Ovary (tissue), 9 donors: ENCODE results near the gene SLBP. TPM values are rescaled to one million over a fixed set of nuclear protein-coding genes. Genes with fewer than 3 reads are reported as not detected.

Experiments used
- DNase-seq, 5 donors: peaks; one replicate each; pipeline ENCODE4 v3.0.0-alpha.2; 2019 to 2020
- H3K27ac ChIP-seq, 2 donors: fragments of 200-600 bp; one replicate each; pipeline versions ENCODE4 v1.5.1 to v1.8.0; 2019 to 2022
- H3K27me3 ChIP-seq: fragments of 200-600 bp; one replicate; pipeline ENCODE4 v1.8.0; 2022
- H3K36me3 ChIP-seq: fragments of 200-600 bp; sonication (generic); one replicate; pipeline ENCODE4 v1.5.1; 2019
- H3K4me1 ChIP-seq: one replicate; pipeline ENCODE4 v1.8.1; 2013; ENCODE audit warnings: mild to moderate bottlenecking, moderate library complexity; ENCODE audit not compliant: insufficient read depth
- H3K4me3 ChIP-seq: fragments of 200-600 bp; sonication (generic); one replicate; pipeline ENCODE4 v1.5.1; 2017
- H3K9me3 ChIP-seq, 2 donors: fragments of 200-600 bp in 1 of 2; sonication (generic) in 1 of 2; one replicate each; pipeline versions ENCODE4 v1.5.1 to v1.8.1; 2013 to 2019; ENCODE audit warnings: mild to moderate bottlenecking in 1 of 2, moderate library complexity in 1 of 2
- CTCF ChIP-seq, 3 donors: fragments of 450-650 bp in 2 of 3; fragments of 200-600 bp in 1 of 3; IDR thresholded peaks; one replicate each; pipeline versions ENCODE4 v1.5.1 to v1.8.0; 2016 to 2022; ENCODE audit warnings: antibody characterized with exemption in 3 of 3, mild to moderate bottlenecking in 1 of 3
- EP300 ChIP-seq: sonication (generic); formaldehyde crosslinking; IDR thresholded peaks from one replicate; pipeline ENCODE4 v1.6.1; 2017; ENCODE audit warnings: antibody characterized with exemption
- POLR2A ChIP-seq: fragments of 450-650 bp; IDR thresholded peaks from one replicate; pipeline ENCODE4 v1.6.1; 2017; ENCODE audit warnings: antibody characterized with exemption, mild to moderate bottlenecking, moderate library complexity
- WGBS, 3 donors: extraction: QIAGEN DNeasy Blood & Tissue Kit in 1 of 3; methylation state at CpG; one replicate each; pipeline versions ENCODE4 v1.1.5 to v1.1.7; 2013 to 2017; 5-methylcytosine and 5-hydroxymethylcytosine counted together
- intact Hi-C, 4 donors: fragments of 100-400 bp; cut with DNase I; formaldehyde crosslinking; loops; one replicate each; pipeline versions ENCODE4 v1.11.0 to v1.15.1; 2022 to 2023
- polyA plus RNA-seq, 2 donors: library from polyadenylated mRNA; stranded (reverse); fragments of 200-250 nt in 1 of 2; fragments of 350-450 nt in 1 of 2; fragmentation: Illumina TruSeq in 1 of 2; extraction: RNeasy Lipid Tissue Mini Kit (QIAGEN cat#74804) in 1 of 2; gene quantifications; one replicate each; pipeline ENCODE4 v1.2.3, GENCODE V29; 2013 to 2014
- total RNA-seq, 7 donors: library from RNA; depleted of rRNA in 2 of 7; stranded (reverse); fragments of >200 nt in 2 of 7; fragmentation: NEBNext Ultra II Directional in 3 of 7; extraction: Animal tissue kit (Norgen Biotek cat#: 25700) in 3 of 7; gene quantifications; one replicate each; pipeline versions ENCODE4 v1.1.0 to v1.2.4, GENCODE V29; 2016 to 2023
- donor health status: DM: no; HTN: no; CAD: no; lungs with moderate emphysema.
- donor health status: DM: no; HTN: no; CAD: no.
- donor health status: Bipolar disorder and iron deficiency.
- donor health status: DM: yes; HTN: yes; CAD: no.
- donor health status: DM: no; HTN: no; CAD: no.
- donor health status: DM: yes; HTN: yes; CAD: no.

The SLBP gene
- total and polyA plus RNA-seq, 9 donors = 30.9 to 64.8 (median 36.7) TPM

- no peaks in the 10 kb centered on the region for H3K4me1 ChIP-seq
Measured at GRCh38 chr4:1648962-1649361, 63.2 kb downstream of the SLBP start.

DNA sequence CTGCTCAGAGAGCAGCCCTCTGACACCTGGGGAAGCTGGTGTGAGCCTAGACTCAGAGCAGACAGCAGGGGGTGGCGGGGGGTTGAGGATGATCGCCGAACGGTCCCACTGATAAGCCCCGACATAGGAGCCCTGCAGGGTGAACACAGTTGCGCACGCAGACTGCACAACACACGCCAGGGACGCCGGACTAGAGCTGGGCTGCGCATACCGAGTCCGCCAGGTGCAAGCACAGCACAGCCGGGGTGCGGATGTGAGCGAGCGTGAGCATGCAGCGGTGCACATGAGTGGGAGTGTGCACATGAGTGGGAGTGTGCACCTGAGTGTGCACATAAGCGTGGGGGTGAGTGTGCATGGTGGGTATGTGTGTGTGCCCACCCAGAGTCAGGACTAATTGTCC is 64.7 kb downstream of the SLBP start:
- TF ChIP-seq POLR2A (no peak), CTCF (IDR thresholded peaks at IDR 0.05) (no peak), EP300 (no peak)
- 79 to 83% (median 81%) methylated on average over 19 of the region's 19 CpGs for WGBS, 3 donors

More at GRCh38 chr4:1648962-1649361, 63.2 kb downstream of the SLBP start:
- H3K36me3 ChIP-seq = no peaks in the 10 kb centered on the region
- 76 to 90% (median 82%) methylated on average over 3 of the region's 3 CpGs for WGBS, 3 donors
- intact Hi-C loops = no loop called here
- TF ChIP-seq CTCF (IDR thresholded peaks at IDR 0.05) = no peak
- TF ChIP-seq POLR2A = no peak
- no peak for TF ChIP-seq EP300
- H3K27ac ChIP-seq = no peak overlapping the region
- H3K27me3 ChIP-seq = no peaks in the 10 kb centered on the region
- no peak overlapping the region for H3K4me3 ChIP-seq
- H3K9me3 ChIP-seq = no peaks in the 10 kb centered on the region
- DNase-seq = no peak

DNA sequence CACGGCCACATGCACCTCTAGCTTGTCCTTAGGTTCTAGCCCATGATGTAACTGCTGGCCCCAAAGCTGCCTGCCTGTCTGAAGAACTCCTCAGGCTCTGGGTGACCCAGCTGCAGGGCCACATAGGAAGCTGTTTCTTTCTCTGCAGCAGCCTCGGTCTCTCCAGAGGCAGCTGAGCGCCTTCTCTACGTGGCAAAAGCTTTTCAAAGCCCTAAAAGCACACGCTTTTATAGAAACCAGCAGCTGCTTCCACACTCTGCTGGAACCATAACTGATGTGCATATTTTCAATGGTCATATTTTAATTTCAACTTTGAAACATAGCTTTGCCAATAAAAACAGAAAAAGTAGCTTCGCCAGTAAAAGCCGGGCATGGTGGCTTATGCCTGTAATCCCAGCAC is 65.4 kb downstream of the SLBP start:
- Histone ChIP-seq H3K9me3 (no peaks in the 10 kb centered on the region), H3K36me3 (no peaks in the 10 kb centered on the region), H3K4me1 (no peaks in the 10 kb centered on the region), H3K27me3 (no peaks in the 10 kb centered on the region), H3K27ac (no peak overlapping the region), H3K4me3 (no peak overlapping the region)
- WGBS, 3 donors = 47 to 71% (median 70%) methylated on average over 7 of the region's 7 CpGs
- TF ChIP-seq CTCF (IDR thresholded peaks at IDR 0.05) (no peak), POLR2A (no peak), EP300 (no peak)
- intact Hi-C loops = no loop called here
- no peak for DNase-seq

More for the DNA sequence above, 64.7 kb downstream of the SLBP start:
- Histone ChIP-seq H3K36me3 (no peaks in the 10 kb centered on the region), H3K27ac (no peak overlapping the region), H3K9me3 (no peaks in the 10 kb centered on the region), H3K4me1 (no peaks in the 10 kb centered on the region), H3K27me3 (no peaks in the 10 kb centered on the region), H3K4me3 (no peak overlapping the region)
- intact Hi-C loops = no loop called here
- no peak for DNase-seq

DNA sequence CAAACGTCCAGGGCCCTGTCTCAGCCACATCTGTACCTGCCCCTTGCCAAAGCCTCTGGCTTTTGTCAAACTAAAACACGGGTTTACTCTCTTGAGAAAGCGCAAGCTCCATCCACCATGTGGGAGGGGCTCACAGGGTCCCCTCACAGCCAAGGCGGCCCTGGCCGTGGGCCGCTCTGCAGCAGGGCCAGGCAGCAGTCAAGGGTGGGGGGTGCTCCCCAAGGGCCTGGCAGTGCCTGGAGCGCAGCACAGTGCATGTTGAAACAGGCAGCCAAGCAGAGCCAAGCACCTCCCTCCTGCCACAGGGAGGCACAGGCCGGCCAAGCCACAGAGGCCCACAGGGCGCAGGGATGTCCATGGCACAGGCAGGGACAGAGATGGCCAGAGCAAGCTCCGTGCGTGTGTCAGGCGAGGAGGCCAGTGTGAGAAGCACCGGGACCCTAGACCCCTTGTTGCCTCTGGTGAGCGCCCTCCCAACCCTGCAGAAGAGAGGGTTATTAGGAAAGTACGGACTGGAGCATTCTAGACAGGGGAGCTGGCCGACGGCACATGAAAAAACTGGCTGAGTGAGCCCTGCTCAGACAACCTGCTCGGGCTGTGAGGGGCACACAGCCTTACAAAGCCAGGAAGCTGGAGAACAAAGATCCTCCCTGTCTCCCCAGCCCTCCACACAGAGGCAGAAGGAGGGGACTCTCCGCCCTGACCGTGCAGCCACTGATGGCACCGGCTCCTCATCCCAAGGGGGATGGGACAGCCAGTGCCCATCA is 67.0 kb downstream of the SLBP start:
- Histone ChIP-seq H3K4me1 (no peaks in the 10 kb centered on the region), H3K36me3 (no peaks in the 10 kb centered on the region), H3K27ac (no peak overlapping the region), H3K9me3 (no peaks in the 10 kb centered on the region), H3K27me3 (no peaks in the 10 kb centered on the region), H3K4me3 (no peak overlapping the region)
- no peak for DNase-seq
- WGBS, 3 donors = 46 to 73% (median 70%) methylated on average over 20 to 21 of the region's 21 CpGs
- intact Hi-C loops = no loop called here
- no peak for TF ChIP-seq POLR2A
- no peak for TF ChIP-seq CTCF (IDR thresholded peaks at IDR 0.05)
- no peak for TF ChIP-seq EP300
